Nephron (organoid): ENCODE results near the gene CTAGE9.

Experiments used
- H3K27ac Mint-ChIP-seq, 3 experiments: 2 replicates each; pipeline ENCODE4 v1.8.0; 2020; ENCODE audit warnings: mixed read lengths in 3 of 3, mild to moderate bottlenecking in 2 of 3, moderate library complexity in 1 of 3
- H3K27me3 Mint-ChIP-seq: 2 replicates; pipeline ENCODE4 v1.8.0; 2021; ENCODE audit warnings: low read depth, mild to moderate bottlenecking, moderate library complexity, mixed read lengths
- H3K36me3 Mint-ChIP-seq: 2 replicates; pipeline ENCODE4 v1.8.0; 2020; ENCODE audit warnings: low read depth, mixed read lengths
- H3K4me1 Mint-ChIP-seq: 2 replicates; pipeline ENCODE4 v1.8.0; 2020; ENCODE audit warnings: mixed read lengths
- H3K4me3 Mint-ChIP-seq, 3 experiments: 2 replicates each; pipeline ENCODE4 v1.8.0; 2020; ENCODE audit warnings: mild to moderate bottlenecking in 3 of 3, mixed read lengths in 3 of 3, moderate library complexity in 2 of 3
- H3K9me3 Mint-ChIP-seq: 2 replicates; pipeline ENCODE4 v1.8.0; 2020; ENCODE audit warnings: mixed read lengths
- CTCF ChIP-seq, 3 experiments: fragments of 200-600 bp; sonication (generic); IDR thresholded peaks; one replicate each; pipeline ENCODE4 v1.5.0; 2021; ENCODE audit warnings: antibody characterized with exemption in 3 of 3; ENCODE audit not compliant: unreplicated experiment in 3 of 3

CTAGE9 gene

GRCh38 chr6:131683479-131683878 is 27.3 kb downstream of the CTAGE9 start:
- Mint-ChIP-seq H3K36me3 (no peaks in the 10 kb centered on the region), H3K27ac (no peak overlapping the region), H3K4me3 (no peak overlapping the region), H3K27me3 (no peaks in the 10 kb centered on the region), H3K9me3 (no peaks in the 10 kb centered on the region), H3K4me1 (no peaks in the 10 kb centered on the region)
- no peak for TF ChIP-seq CTCF (IDR thresholded peaks at IDR 0.05; ENCODE audit: unreplicated experiment in 3 of 3)

GRCh38 chr6:131682442-131682841 is 28.4 kb downstream of the CTAGE9 start:
- no peaks in the 10 kb centered on the region for H3K27me3 Mint-ChIP-seq
- H3K36me3 Mint-ChIP-seq = no peaks in the 10 kb centered on the region
- no peak overlapping the region for H3K27ac Mint-ChIP-seq
- H3K9me3 Mint-ChIP-seq = no peaks in the 10 kb centered on the region
- no peak overlapping the region for H3K4me3 Mint-ChIP-seq
- H3K4me1 Mint-ChIP-seq = no peaks in the 10 kb centered on the region
- TF ChIP-seq CTCF (IDR thresholded peaks at IDR 0.05; ENCODE audit: unreplicated experiment in 3 of 3) = no peak

GRCh38 chr6:131681585-131681984 is 29.2 kb downstream of the CTAGE9 start:
- Mint-ChIP-seq H3K27me3 (no peaks in the 10 kb centered on the region), H3K4me3 (no peak overlapping the region), H3K4me1 (no peaks in the 10 kb centered on the region), H3K9me3 (no peaks in the 10 kb centered on the region), H3K27ac (no peak overlapping the region), H3K36me3 (no peaks in the 10 kb centered on the region)
- TF ChIP-seq CTCF (IDR thresholded peaks at IDR 0.05; ENCODE audit: unreplicated experiment in 3 of 3) = no peak

GRCh38 chr6:131680868-131681267 is 29.9 kb downstream of the CTAGE9 start:
- Mint-ChIP-seq H3K4me3 (no peak overlapping the region), H3K9me3 (no peaks in the 10 kb centered on the region), H3K36me3 (no peaks in the 10 kb centered on the region), H3K27ac (no peak overlapping the region), H3K27me3 (no peaks in the 10 kb centered on the region), H3K4me1 (no peaks in the 10 kb centered on the region)
- TF ChIP-seq CTCF (IDR thresholded peaks at IDR 0.05; ENCODE audit: unreplicated experiment in 3 of 3) = no peak

- H3K9me3 Mint-ChIP-seq = no peaks in the 10 kb centered on the region
- H3K36me3 Mint-ChIP-seq = no peaks in the 10 kb centered on the region
- no peak overlapping the region for H3K4me3 Mint-ChIP-seq
- H3K27ac Mint-ChIP-seq = no peak overlapping the region
- TF ChIP-seq CTCF (IDR thresholded peaks at IDR 0.05; ENCODE audit: unreplicated experiment in 3 of 3) = no peak
- no peaks in the 10 kb centered on the region for H3K4me1 Mint-ChIP-seq
- H3K27me3 Mint-ChIP-seq = no peaks in the 10 kb centered on the region
Measured at GRCh38 chr6:131678442-131678841, 32.4 kb downstream of the CTAGE9 start.

GRCh38 chr6:131673184-131673583 is 37.6 kb downstream of the CTAGE9 start:
- Mint-ChIP-seq H3K4me3 (no peak overlapping the region), H3K27me3 (no peaks in the 10 kb centered on the region), H3K9me3 (no peaks in the 10 kb centered on the region), H3K27ac (no peak overlapping the region), H3K4me1 (no peaks in the 10 kb centered on the region), H3K36me3 (no peaks in the 10 kb centered on the region)
- no peak for TF ChIP-seq CTCF (IDR thresholded peaks at IDR 0.05; ENCODE audit: unreplicated experiment in 3 of 3)
